EL (cell line): ENCODE data around the gene TMEM204.
A peak's percentile ranks its signal among the peaks of the same experiment; 100 is the strongest.

Experiments used
- DNase-seq: peaks from one replicate; pipeline ENCODE4 v3.0.0-alpha.2; 2016

Gene TMEM204

GRCh38 chr16:1539720-1540555 lies 6.5 kb downstream of the TMEM204 start:
- DNase-seq, result no peak

- DNase-seq, result no peak
These were observed 7.0 kb downstream of the TMEM204 start for GRCh38 chr16:1540556-1540855.

GRCh38 chr16:1541293-1542165 lies 8.1 kb downstream of the TMEM204 start:
- no peak for DNase-seq

- DNase-seq, result no peak
These were observed 8.7 kb downstream of the TMEM204 start for GRCh38 chr16:1542166-1542500.

- no peak for DNase-seq
These were observed 9.1 kb downstream of the TMEM204 start for GRCh38 chr16:1542533-1542932.

GRCh38 chr16:1543085-1543896 lies 9.8 kb downstream of the TMEM204 start:
- DNase-seq, result peak; percentile 79

- DNase-seq, result no peak
These were observed 11.9 kb downstream of the TMEM204 start for GRCh38 chr16:1545044-1546040.

- no peak for DNase-seq
These were observed 13.0 kb downstream of the TMEM204 start for GRCh38 chr16:1546430-1546829.

- no peak for DNase-seq
These were observed 14.8 kb downstream of the TMEM204 start for GRCh38 chr16:1548233-1548632.

GRCh38 chr16:1548727-1549126 lies 15.3 kb downstream of the TMEM204 start:
- no peak for DNase-seq

GRCh38 chr16:1550069-1550468 lies 16.6 kb downstream of the TMEM204 start:
- DNase-seq, result no peak

- no peak for DNase-seq
These were observed 17.2 kb downstream of the TMEM204 start for GRCh38 chr16:1550696-1551095.

- DNase-seq, result no peak
These were observed 17.7 kb downstream of the TMEM204 start for GRCh38 chr16:1551166-1551565.

GRCh38 chr16:1552129-1552528 lies 18.7 kb downstream of the TMEM204 start:
- DNase-seq, result no peak

GRCh38 chr16:1553946-1554825 lies 20.7 kb downstream of the TMEM204 start:
- no peak for DNase-seq

- DNase-seq, result no peak
These were observed 21.5 kb downstream of the TMEM204 start for GRCh38 chr16:1554826-1555445.

GRCh38 chr16:1556254-1556653 lies 22.8 kb downstream of the TMEM204 start:
- no peak for DNase-seq

GRCh38 chr16:1557074-1557473 lies 23.6 kb downstream of the TMEM204 start:
- DNase-seq, result no peak

GRCh38 chr16:1557576-1557975 lies 24.1 kb downstream of the TMEM204 start:
- no peak for DNase-seq

- no peak for DNase-seq
These were observed 26.0 kb downstream of the TMEM204 start for GRCh38 chr16:1559446-1559975.
